Hematopoietic multipotent progenitor cell treated with erythropoietin and hydrocortisone succinate and interleukin-3 and kit ligand, for 4 days (in vitro differentiated cells): ENCODE results near the gene CEL.

Source experiments
- DNase-seq: peaks from one replicate; pipeline ENCODE4 v3.0.0-alpha.2; 2015

Gene CEL

DNA sequence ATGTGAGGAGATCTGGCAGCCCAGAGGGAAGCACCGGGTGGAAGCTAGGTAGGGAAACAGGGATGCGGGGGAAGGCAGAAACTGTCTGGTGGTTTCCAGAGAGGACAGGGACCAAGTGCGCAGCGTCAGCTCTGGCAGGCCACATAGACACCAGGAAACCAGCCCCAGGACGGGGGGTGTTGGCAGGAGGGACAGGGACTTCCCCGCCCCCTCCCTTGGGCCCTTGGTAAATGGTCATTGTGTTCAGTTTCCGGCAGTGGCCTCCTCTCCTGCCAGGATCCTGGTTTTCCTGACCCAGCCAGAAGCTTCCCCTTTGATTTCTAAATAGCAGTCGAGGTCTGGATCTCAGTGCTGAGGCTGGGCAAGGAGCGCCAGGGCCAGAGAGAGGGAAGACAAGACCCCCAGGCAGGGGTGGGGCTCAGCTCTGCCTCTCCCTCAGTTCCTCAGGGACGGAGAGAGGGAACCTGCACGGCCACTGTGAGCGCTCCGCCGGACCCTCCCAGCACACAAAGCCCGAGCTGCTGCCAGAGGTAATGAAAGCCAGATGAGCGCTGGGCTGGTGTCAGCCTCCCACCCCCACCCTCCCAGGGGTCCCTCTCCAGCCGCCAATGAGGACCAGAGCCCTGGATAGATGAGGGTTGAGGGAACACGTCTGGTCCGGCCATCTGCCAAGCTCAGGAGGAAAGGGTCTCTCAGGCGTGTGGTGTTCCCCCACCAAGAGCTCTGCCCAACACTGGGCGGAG, 57.5 kb downstream of the CEL start:
- DNase-seq: no peak

DNA sequence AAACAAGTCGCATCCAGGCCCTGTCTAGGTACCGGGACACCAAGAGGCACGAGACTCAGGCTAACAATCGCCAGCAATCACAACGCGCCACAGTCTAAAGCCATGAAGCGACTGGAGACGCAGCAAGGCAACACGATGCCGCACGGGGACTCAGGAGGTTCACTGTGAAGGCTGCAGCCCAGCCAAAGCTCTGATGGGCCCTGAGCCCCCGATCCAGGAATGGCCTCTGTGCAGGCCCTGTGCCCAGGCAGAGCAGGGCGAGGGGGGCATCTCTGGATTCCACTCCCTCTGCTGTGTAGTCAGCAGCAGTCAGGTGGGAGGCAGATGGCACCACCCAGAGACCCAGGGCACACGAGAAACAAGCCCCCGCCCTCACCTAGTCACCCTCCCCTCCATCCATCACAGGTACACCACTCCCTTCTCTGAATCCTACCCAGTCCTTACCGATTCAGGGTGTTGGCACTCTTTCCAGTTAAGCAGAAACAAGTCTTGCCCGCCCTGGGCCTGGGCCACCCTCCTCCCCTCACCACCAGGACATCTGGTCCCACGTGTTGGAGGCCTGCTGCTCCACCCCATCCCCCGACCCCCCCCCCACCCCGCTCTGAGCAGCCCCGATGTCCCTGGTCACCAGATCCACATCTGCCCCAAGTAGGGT, 58.2 kb downstream of the CEL start:
- DNase-seq: no peak

DNA sequence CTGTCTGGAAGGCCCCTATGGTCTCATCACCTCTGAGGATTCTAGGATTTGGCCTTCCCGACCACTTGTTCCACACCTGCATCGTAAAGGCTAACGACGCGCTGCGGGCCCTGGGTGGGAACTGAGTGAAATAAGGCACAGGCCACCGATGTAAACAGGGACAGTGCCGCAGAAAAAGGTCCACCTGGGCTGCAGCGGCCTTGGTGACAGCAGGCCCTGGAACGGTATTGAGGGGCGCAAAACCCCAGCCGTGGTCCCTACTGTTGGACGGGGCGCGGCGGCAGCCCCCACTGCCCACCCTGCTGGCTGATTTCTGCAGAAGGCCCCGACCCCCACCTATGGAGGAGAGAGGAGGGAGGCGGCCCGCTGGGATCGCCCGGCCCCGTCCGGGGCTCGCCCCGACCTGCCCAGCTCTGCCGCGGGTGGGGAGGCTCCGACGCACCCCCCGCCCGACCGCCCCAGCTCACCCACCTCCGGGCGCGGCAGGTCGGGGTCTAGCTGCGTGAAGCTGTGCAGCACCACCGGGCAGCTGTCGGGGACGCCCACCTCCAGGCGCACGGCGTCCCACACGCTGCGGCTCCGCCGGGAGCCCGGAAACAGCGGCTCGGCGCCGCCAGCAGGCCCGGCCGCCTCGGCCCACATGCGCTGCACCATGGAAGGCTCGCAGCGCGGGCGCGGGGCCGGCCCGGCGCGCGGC, 58.9 kb downstream of the CEL start:
- no peak for DNase-seq
